GM19468 (cell line): ENCODE measurements around the gene IFNA6.

ENCODE experiments used
- ATAC-seq: cut with Tn5 transposase; IDR thresholded peaks from one replicate; pipeline ENCODE4 v1.9.1; 2021; ENCODE audit warnings: mild to moderate bottlenecking, moderate library complexity, moderate number of reproducible peaks; ENCODE audit not compliant: unreplicated experiment; ENCODE audit errors: extremely low read depth

The IFNA6 gene

DNA sequence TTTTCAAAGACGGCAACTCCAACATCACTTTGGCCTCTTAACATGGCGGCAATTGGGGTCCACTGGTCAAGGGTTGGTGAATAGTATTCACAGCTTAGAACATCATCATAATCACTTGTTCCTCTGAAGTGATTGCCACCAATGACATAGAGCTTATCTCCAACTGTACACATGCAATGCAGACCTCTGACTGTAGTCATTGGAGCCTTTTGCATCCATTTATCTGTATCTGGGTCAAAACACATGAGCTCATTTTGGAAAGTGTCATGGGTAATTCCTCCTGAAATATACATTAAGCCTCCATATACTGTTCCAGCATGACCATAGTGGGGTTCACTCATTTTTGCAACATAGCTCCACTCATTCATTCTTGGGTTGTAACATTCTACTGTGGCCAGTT is 17.5 kb downstream of the IFNA6 start:
- ATAC-seq: no peak

DNA sequence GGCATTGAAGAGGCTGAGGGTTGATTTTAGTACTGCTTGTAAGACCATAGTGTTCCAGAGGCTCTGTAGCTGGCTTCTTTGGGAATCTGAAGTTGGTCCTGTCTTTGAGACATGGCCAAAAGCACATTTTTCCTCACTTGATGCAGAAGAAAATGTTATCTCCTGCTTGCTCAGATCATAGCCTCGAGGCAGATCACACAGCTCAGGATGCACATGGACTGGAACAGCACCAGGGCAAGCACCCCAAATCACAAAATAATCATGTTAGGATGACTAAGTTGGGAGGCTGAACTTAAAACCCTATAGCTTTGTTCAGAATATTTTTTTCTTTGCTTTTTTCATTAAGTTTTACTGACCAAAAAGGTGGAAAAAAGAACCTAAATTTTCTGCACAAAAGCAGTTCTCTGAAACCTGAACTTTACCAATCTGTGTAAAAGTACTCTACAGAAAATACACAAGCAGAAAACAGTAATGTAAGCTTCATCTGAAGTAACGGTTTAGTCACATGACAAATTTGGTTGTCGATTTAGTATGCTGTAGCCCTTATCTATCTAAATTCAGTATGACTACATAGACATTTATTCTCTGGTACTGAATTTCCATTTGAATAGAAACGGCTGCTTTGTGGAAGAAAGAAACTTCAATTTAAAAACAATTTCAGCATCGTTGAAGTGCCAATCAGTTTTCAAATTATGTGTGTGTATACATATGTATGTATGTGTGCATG is 18.8 kb downstream of the IFNA6 start:
- ATAC-seq: no peak

DNA sequence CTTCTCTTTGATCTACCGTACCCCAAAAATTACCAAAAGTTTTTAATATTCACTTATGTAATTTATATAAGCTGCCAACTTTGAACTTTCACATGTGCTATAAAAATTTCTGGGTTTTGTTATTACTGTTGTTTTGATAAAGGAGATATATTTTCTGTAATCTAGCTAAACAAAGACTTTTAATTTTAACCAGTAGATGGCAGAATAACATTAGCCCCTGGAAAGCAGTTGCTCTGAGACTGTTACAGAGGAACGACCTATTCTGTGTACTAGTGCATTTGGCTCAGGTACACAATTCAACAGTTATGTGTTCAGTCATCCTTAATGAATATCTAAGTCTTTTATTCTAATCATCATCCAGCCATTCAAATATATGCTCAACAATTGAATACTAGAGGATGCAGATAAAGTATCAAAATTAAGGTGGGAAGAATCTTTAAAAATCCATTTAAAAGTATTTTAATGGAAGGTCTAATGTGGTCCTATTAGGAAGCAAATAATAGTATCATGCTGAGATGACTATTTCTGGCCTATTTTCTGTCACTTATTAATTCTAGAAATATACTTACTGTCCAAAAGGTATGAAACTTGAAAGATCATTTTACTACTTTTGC is 24.1 kb downstream of the IFNA6 start:
- ATAC-seq: peak; percentile 66

DNA sequence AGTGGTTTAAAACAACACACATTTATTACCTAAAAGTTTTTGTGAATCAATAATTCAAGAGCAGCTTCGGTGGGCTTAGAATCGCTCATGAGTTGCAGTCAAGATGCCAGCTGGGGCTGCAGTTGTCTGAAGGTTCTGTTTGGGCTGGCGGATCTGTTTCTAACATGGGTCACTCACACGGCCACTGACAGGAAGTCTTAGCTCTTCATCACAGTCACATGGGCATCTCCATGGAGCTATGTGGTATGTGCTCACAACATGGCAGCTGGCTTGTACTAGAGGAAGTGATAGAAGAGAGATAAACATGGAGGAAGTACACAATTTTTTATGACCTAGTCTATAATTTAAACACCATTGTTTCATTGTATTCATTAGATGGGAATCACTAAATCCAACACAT is 26.6 kb downstream of the IFNA6 start:
- no peak for ATAC-seq

DNA sequence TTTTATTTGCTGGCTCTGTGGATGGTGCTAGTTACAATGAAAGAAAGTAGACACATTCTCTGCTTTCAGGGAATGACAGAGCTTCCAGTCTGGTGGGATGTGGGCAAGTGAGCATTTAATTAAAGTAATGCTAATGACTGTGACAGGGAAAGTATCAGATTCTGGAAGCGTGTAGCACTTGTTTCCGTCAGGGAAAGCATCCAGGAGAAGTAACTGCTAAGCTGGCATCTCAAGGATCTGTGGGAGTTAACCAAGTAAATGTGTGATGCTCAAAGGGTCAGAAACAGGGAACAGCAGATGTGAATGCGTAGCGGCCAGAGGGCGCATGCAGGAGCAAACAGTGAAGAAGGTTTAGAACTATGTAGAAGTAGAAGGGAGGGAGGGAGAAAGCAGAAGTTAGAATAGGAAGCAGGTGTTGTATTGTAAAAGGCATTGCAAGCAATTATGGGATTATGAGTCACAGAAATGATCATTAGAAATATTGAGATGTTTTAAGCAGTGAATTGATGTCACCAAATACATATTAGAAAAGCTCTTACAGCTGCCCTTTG is 27.7 kb downstream of the IFNA6 start:
- no peak for ATAC-seq

DNA sequence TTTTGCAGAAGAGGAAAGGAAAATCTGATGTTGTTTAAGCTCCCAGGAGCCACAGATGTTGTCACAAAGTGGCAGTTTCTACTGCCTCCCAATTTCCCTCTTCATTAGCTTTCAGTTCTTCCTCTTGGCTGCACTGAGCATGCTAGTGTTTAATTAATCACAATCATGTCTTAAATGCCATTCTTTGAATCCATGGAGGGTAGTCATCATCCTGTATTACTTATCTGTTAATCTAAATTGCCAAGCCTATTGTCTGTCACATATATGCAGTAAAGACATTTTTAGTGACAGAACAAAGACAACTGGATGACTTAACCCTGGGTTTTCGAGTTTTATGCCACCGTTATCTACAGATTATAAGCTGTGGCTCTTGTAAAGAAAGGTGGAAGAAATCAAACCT is 30.2 kb downstream of the IFNA6 start:
- no peak for ATAC-seq

DNA sequence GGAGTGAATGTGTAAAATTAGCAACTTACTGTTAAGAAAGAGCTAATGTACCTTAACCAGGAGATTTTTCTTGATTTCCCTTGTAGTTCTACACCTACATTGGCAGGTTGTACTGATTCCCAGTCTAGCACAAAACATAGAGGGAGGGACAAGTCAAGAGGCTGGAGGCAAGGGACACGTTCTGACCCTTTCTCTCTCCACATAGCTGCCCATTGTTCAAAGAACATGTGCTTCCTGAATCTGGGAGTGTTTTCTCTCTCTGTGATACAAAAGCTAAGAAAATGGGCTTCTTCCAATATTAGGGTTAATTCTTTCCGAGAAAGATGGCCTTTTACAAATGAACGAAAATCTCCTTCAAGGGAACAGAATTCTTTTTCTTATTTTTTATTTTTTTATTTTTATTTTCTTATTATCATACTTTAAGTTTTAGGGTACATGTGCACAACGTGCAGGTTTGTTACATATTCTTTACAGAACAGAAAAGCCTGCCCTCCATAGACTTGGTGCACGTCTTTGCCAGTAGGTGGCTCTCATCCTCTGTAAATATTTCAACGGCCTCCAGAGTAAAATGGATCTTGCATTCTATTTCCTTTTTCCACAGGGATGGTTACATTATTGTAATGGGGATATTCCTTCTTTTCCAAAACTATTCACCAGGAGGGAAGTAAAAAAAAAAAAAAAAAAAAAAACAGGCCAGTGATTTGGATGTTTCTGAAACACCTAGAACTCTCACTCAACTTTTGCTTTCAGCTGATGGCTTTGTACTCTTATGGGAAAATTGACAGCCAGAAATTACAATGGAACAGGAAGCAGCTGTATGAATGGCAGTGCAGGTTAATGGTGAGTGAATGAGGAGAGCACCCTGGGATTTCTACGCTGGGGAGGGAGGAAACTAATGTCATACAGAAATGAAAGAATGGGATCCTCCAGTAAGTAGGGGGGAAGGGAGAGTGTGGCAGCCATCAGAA is 32.4 kb downstream of the IFNA6 start:
- no peak for ATAC-seq

DNA sequence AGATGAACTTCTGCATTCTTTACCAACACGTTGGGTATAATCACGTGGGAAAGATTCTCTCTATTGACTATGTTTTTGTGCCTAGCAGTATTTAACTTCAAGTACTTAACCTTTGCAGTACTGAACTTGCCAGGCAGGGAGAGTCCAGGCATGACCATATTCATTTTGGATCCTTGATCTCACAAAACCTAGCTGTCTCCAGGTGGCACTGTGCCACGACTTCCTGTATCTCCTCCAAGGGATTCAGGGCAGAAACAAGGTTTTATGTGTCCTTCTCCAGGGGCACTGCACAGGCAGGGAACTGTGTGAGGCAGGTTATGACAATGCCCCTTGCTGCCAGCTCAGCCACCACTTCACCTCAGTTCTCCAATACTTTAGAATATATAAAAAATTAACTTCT is 33.8 kb downstream of the IFNA6 start:
- no peak for ATAC-seq

DNA sequence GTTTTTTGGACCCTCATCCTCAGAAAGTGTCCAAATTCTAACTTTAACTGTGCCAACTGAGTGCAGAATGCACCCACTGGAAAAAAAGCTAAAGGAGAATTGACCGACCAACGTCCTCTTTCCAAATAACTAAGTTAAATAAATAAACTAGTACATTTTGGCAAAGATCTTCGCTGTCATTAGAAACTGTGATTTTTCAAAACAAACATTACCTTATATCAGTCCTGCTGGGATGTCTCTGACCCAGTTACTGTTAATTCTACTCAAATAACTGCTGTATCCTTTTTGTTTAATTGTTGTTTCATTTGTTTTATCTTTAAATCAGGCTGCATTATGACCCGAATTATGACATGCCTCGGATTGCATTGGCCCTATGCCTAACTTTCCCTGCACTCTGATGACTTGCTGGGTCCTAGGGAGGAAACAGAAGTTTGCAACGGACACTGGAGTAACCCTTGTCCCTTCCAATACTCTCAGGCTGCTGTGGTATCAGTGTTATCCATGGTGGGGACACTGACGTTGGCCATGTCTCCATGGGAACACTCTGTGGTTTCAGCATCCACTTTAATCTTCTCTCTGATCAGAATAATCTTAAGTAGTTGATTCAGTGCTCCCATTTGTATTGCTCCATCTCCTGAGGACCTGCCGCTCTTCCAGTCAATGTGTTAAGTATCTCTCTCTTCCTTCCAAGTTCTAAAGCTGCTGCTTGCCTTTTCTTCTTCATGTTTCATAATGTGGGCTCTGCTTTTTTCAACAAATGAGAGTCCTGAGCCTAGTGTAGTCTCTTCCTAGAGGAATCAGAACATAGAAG is 34.5 kb downstream of the IFNA6 start:
- ATAC-seq: no peak

DNA sequence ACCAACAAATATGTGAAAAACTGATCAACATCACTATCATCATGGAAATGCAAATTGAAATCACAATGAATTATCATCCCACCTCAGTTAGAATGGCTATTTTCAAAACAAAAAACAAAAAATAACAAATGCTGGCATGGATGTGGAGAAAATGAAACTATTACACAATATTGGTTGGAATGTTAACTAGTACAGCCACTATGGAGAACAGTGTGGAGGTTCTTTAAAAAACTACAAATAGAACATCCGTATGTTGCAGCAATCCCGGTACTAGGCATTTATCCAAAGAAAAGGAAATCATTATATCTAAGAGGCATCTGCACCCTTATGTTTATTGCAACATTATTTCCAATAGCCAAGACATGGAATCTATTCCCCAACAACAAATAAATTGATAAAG is 36.5 kb downstream of the IFNA6 start:
- ATAC-seq: no peak

DNA sequence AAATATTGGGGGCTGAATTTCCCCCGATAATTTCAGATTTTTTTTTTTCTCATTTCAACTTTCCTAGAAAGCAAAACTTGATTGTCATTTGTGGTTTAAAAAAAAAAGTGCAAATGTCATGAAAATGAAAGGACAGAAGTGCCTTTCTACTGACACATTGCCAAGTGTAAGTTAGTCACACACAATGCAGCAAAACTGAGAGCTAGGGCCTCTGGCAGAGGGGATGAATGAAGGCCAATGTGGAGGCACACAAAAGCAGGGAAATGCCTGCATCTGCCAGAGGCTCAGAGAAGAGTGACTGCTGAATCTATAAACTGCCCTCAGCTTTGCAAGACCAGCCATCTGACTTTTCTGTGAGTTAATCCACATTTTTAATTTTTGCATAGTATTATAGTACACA is 38.8 kb downstream of the IFNA6 start:
- no peak for ATAC-seq

DNA sequence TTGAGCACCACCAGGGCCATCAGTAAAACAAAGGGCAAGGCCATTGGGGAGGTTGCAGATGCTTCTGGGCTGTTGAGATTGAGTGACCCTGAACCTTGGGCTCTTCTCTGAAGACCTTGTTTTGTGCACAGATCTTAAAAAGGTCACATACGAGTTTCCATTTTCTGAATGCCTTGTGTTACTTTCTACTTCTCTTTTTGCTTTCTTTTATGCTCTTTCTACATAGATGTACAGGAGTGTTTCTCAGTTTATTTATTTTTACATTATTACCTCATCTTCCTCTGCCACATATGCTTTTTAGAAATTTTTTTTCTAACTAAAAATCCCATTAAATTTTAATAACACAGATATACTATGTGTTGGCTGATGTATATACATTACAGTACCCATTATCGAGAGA is 45.5 kb downstream of the IFNA6 start, which contains the start of gene IFNA5:
Gene IFNA5, minus strand, starts transcription at position 101 of the 400 bp plus-strand sequence. Its CDS starts 57 bp downstream, at position 44.
- ATAC-seq: peak; percentile 32
